ENCODE measurements around the gene IFT122. TPM values are rescaled to one million over a fixed set of nuclear protein-coding genes. Genes with fewer than 3 reads are reported as not detected.
"Not testable (repeated sequence)": the region's sequence is repeated elsewhere in the genome, so short reads cannot be mapped to it uniquely, and the experiment has no call there.

IFT122 gene
- total and polyA plus RNA-seq, 12 donors: 9.7 to 29.1 (median 16.8) TPM

GRCh38 chr3:129499604-129500333 is 59.7 kb downstream of the IFT122 start:
- WGBS, 2 donors: 57 to 69% methylated on average over 13 of the region's 14 CpGs
- H3K9me3 ChIP-seq, H3K27me3 ChIP-seq, H3K4me3 ChIP-seq: not testable (repeated sequence)
- H3K4me1 ChIP-seq: peaks cover 16 to 87% (median 73%) of the 10 kb centered on the region in 9 donors
- ATAC-seq (peak in 5 of 8 donors; percentile 9 to 58 (median 54)), DNase-seq (peak; percentile 38 to 41)
- intact Hi-C loops (cut with DNase I): loop anchor here in 6 of 10 donors (5.0 to 10.0 kb wide), 6 partner anchors 48 to 435 kb away; no protein-coding TSS in a partner anchor
- H3K36me3 ChIP-seq: peaks cover 0 to 31% (median 0%) of the 10 kb centered on the region in 9 donors
- H3K27ac ChIP-seq: peak overlapping the region; percentile 41 to 80 (median 67)

GRCh38 chr3:129500334-129500658 is 60.3 kb downstream of the IFT122 start:
- DNase-seq: no peak
- WGBS, 2 donors: 80 to 87% methylated on average over 5 of the region's 5 CpGs
- Histone ChIP-seq H3K36me3 (peaks cover 0 to 34% (median 0%) of the 10 kb centered on the region in 9 donors), H3K4me3 (no peak overlapping the region), H3K9me3 (no peaks in the 10 kb centered on the region), H3K27ac (peak overlapping the region; percentile 41 to 78 (median 62)), H3K4me1 (peaks cover 16 to 90% (median 77%) of the 10 kb centered on the region in 9 donors), H3K27me3 (no peaks in the 10 kb centered on the region)
- ATAC-seq: no peak
- TF ChIP-seq CTCF (IDR thresholded peaks at IDR 0.05): no peak
- intact Hi-C loops (cut with DNase I): loop anchor here in 5 of 10 donors (5.0 to 10.0 kb wide), 5 partner anchors 47 to 435 kb away; no protein-coding TSS in a partner anchor

GRCh38 chr3:129501630-129502029 is 61.6 kb downstream of the IFT122 start:
- peaks cover 0 to 44% (median 0%) of the 10 kb centered on the region in 9 donors for H3K36me3 ChIP-seq

GRCh38 chr3:129502641-129503408 is 62.8 kb downstream of the IFT122 start:
- WGBS, 2 donors: 81 to 86% methylated on average over 18 of the region's 18 CpGs
- Histone ChIP-seq H3K9me3 (no peaks in the 10 kb centered on the region), H3K27ac (peak overlapping the region in 2 of 10 donors; percentile 8 to 78), H3K4me3 (no peak overlapping the region), H3K36me3 (peaks cover 0 to 41% (median 0%) of the 10 kb centered on the region in 9 donors), H3K4me1 (peaks cover 20 to 97% (median 88%) of the 10 kb centered on the region in 9 donors), H3K27me3 (no peaks in the 10 kb centered on the region)
- no peak for TF ChIP-seq CTCF (IDR thresholded peaks at IDR 0.05)
- ATAC-seq: peak in 1 of 8 donors; percentile 27
- intact Hi-C loops (cut with DNase I): loop anchor here in 5 of 10 donors (1.0 to 10.0 kb wide), 6 partner anchors 27 to 432 kb away; no protein-coding TSS in a partner anchor
- peak in 1 of 2 donors; percentile 37 for DNase-seq

More at GRCh38 chr3:129501630-129502029, 61.6 kb downstream of the IFT122 start:
- Histone ChIP-seq H3K4me1 (peaks cover 22 to 97% (median 85%) of the 10 kb centered on the region in 9 donors), H3K27me3 (no peaks in the 10 kb centered on the region), H3K9me3 (no peaks in the 10 kb centered on the region), H3K27ac (peak overlapping the region in 5 of 10 donors; percentile 20 to 78 (median 74)), H3K4me3 (no peak overlapping the region)
- DNase-seq (no peak), ATAC-seq (no peak)
- TF ChIP-seq CTCF (IDR thresholded peaks at IDR 0.05): no peak
- WGBS, 2 donors: 60 to 62% methylated on average over 5 of the region's 5 CpGs
- intact Hi-C loops (cut with DNase I): loop anchor here in 5 of 10 donors (1.0 to 10.0 kb wide), 6 partner anchors 29 to 433 kb away; no protein-coding TSS in a partner anchor

All from heart right ventricle (tissue), 16 donors.